Activated T-cell treated with anti-CD3 and anti-CD28 coated beads, Interleukin-2, amount 50 U/mL, for 24 hours (primary cell): ENCODE data around the gene MVP.
"Not testable (repeated sequence)": the region's sequence is repeated elsewhere in the genome, so short reads cannot be mapped to it uniquely, and the experiment has no call there.

Experiments used
- DNase-seq: peaks from one replicate; pipeline ENCODE4 v3.0.0-alpha.2; 2020
- H3K27ac Mint-ChIP-seq: 2 replicates; pipeline ENCODE4 v1.8.0; 2020; ENCODE audit warnings: mild to moderate bottlenecking, mixed read lengths
- H3K27me3 Mint-ChIP-seq: 2 replicates; pipeline ENCODE4 v1.8.0; 2020; ENCODE audit warnings: mixed read lengths
- H3K36me3 Mint-ChIP-seq: 2 replicates; pipeline ENCODE4 v1.8.0; 2020; ENCODE audit warnings: low read depth, mixed read lengths
- H3K4me1 Mint-ChIP-seq: 2 replicates; pipeline ENCODE4 v1.8.0; 2020; ENCODE audit warnings: low read depth, mixed read lengths
- H3K4me3 Mint-ChIP-seq: 2 replicates; pipeline ENCODE4 v1.8.0; 2020; ENCODE audit warnings: mild to moderate bottlenecking, moderate library complexity, mixed read lengths
- H3K9me3 Mint-ChIP-seq: 2 replicates; pipeline ENCODE4 v1.8.0; 2020; ENCODE audit warnings: mixed read lengths

MVP gene

GRCh38 chr16:29854520-29855100 lies 34.3 kb downstream of the MVP start:
- DNase-seq = no peak
- no peaks in the 10 kb centered on the region for H3K27me3 Mint-ChIP-seq
- H3K27ac Mint-ChIP-seq = no peak overlapping the region
- H3K36me3 Mint-ChIP-seq = peaks cover 23% of the 10 kb centered on the region
- H3K4me1 Mint-ChIP-seq = peaks cover 3% of the 10 kb centered on the region
- no peak overlapping the region for H3K4me3 Mint-ChIP-seq
- H3K9me3 Mint-ChIP-seq = no peaks in the 10 kb centered on the region

GRCh38 chr16:29857133-29857760 lies 37.0 kb downstream of the MVP start:
- no peak overlapping the region for H3K4me3 Mint-ChIP-seq
- no peaks in the 10 kb centered on the region for H3K9me3 Mint-ChIP-seq
- peaks cover 40% of the 10 kb centered on the region for H3K36me3 Mint-ChIP-seq
- no peaks in the 10 kb centered on the region for H3K27me3 Mint-ChIP-seq
- DNase-seq = no peak
- H3K4me1 Mint-ChIP-seq = peaks cover 20% of the 10 kb centered on the region
- peak overlapping the region; percentile 37 for H3K27ac Mint-ChIP-seq

GRCh38 chr16:29858149-29858849 lies 38.0 kb downstream of the MVP start:
- Mint-ChIP-seq H3K4me1 (peaks cover 20% of the 10 kb centered on the region), H3K27ac (no peak overlapping the region), H3K36me3 (peaks cover 44% of the 10 kb centered on the region), H3K9me3 (no peaks in the 10 kb centered on the region), H3K27me3 (no peaks in the 10 kb centered on the region), H3K4me3 (no peak overlapping the region)
- no peak for DNase-seq

- Mint-ChIP-seq H3K27ac (no peak overlapping the region), H3K36me3 (peaks cover 44% of the 10 kb centered on the region), H3K4me3 (no peak overlapping the region), H3K27me3 (no peaks in the 10 kb centered on the region), H3K9me3 (no peaks in the 10 kb centered on the region), H3K4me1 (peaks cover 23% of the 10 kb centered on the region)
- no peak for DNase-seq
Measured at GRCh38 chr16:29858974-29859373, 38.7 kb downstream of the MVP start.

GRCh38 chr16:29860218-29860617 lies 40.0 kb downstream of the MVP start:
- H3K4me1 Mint-ChIP-seq = peaks cover 23% of the 10 kb centered on the region
- DNase-seq = no peak
- peaks cover 44% of the 10 kb centered on the region for H3K36me3 Mint-ChIP-seq
- H3K27ac Mint-ChIP-seq = no peak overlapping the region
- H3K9me3 Mint-ChIP-seq = no peaks in the 10 kb centered on the region
- no peak overlapping the region for H3K4me3 Mint-ChIP-seq
- no peaks in the 10 kb centered on the region for H3K27me3 Mint-ChIP-seq

- Mint-ChIP-seq H3K36me3 (peaks cover 41% of the 10 kb centered on the region), H3K4me3 (peak overlapping the region; percentile 88)
- no peak for DNase-seq
Measured at GRCh38 chr16:29862383-29862883, 42.2 kb downstream of the MVP start.

GRCh38 chr16:29862884-29863668 lies 42.8 kb downstream of the MVP start, which contains the start of gene CDIPT:
Gene CDIPT, minus strand, starts transcription at chr16:29863226. Its CDS starts 369 bp downstream, at chr16:29862857.
- Mint-ChIP-seq H3K4me1 (peaks cover 23% of the 10 kb centered on the region), H3K4me3 (peak within 1 kb of the TSS; percentile 88), H3K27me3 (no peaks in the 10 kb centered on the region), H3K9me3 (no peaks in the 10 kb centered on the region), H3K36me3 (peaks cover 36% of the 10 kb centered on the region), H3K27ac (peak within 1 kb of the TSS; percentile 100)
- DNase-seq = peak; percentile 93

More at GRCh38 chr16:29862383-29862883, 42.2 kb downstream of the MVP start:
- H3K27ac Mint-ChIP-seq = peak overlapping the region; percentile 100
- no peaks in the 10 kb centered on the region for H3K9me3 Mint-ChIP-seq
- peaks cover 23% of the 10 kb centered on the region for H3K4me1 Mint-ChIP-seq
- H3K27me3 Mint-ChIP-seq = no peaks in the 10 kb centered on the region

- peak overlapping the region; percentile 88 for H3K4me3 Mint-ChIP-seq
Measured at GRCh38 chr16:29863669-29863984, 43.4 kb downstream of the MVP start.

GRCh38 chr16:29864205-29864604 lies 43.9 kb downstream of the MVP start:
- H3K4me3 Mint-ChIP-seq = no peak overlapping the region
- H3K27me3 Mint-ChIP-seq = no peaks in the 10 kb centered on the region
- peaks cover 21% of the 10 kb centered on the region for H3K4me1 Mint-ChIP-seq
- DNase-seq = no peak
- H3K36me3 Mint-ChIP-seq = peaks cover 25% of the 10 kb centered on the region
- H3K27ac Mint-ChIP-seq = no peak overlapping the region
- H3K9me3 Mint-ChIP-seq = no peaks in the 10 kb centered on the region

More at GRCh38 chr16:29863669-29863984, 43.4 kb downstream of the MVP start:
- no peaks in the 10 kb centered on the region for H3K27me3 Mint-ChIP-seq
- H3K36me3 Mint-ChIP-seq = peaks cover 31% of the 10 kb centered on the region
- peaks cover 21% of the 10 kb centered on the region for H3K4me1 Mint-ChIP-seq
- DNase-seq = no peak
- H3K27ac Mint-ChIP-seq = peak overlapping the region; percentile 100
- H3K9me3 Mint-ChIP-seq = no peaks in the 10 kb centered on the region

GRCh38 chr16:29868396-29869009 lies 48.2 kb downstream of the MVP start:
- Mint-ChIP-seq H3K27me3 (no peaks in the 10 kb centered on the region), H3K4me3 (no peak overlapping the region), H3K4me1 (peaks cover 3% of the 10 kb centered on the region), H3K36me3 (no peaks in the 10 kb centered on the region), H3K27ac (no peak overlapping the region), H3K9me3 (no peaks in the 10 kb centered on the region)
- no peak for DNase-seq

- DNase-seq, H3K36me3 Mint-ChIP-seq, H3K4me3 Mint-ChIP-seq, H3K4me1 Mint-ChIP-seq, H3K27ac Mint-ChIP-seq, H3K9me3 Mint-ChIP-seq, H3K27me3 Mint-ChIP-seq: not testable (repeated sequence)
Measured at GRCh38 chr16:29869067-29869466, 48.8 kb downstream of the MVP start.

GRCh38 chr16:29871822-29872546 lies 51.7 kb downstream of the MVP start:
- Mint-ChIP-seq H3K9me3 (no peaks in the 10 kb centered on the region), H3K27me3 (peaks cover 10% of the 10 kb centered on the region), H3K27ac (no peak overlapping the region), H3K36me3 (no peaks in the 10 kb centered on the region), H3K4me3 (no peak overlapping the region), H3K4me1 (peaks cover 7% of the 10 kb centered on the region)
- DNase-seq = no peak

GRCh38 chr16:29873319-29873718 lies 53.1 kb downstream of the MVP start:
- Mint-ChIP-seq H3K36me3 (no peaks in the 10 kb centered on the region), H3K4me3 (no peak overlapping the region), H3K27me3 (peaks cover 24% of the 10 kb centered on the region), H3K9me3 (no peaks in the 10 kb centered on the region), H3K4me1 (peaks cover 16% of the 10 kb centered on the region), H3K27ac (no peak overlapping the region)
- DNase-seq = no peak
